GM18909 (cell line): Measurements from ENCODE around the gene CRACR2B.
A peak's percentile ranks its signal among the peaks of the same experiment; 100 is the strongest.

Experiments used
- ATAC-seq: cut with Tn5 transposase; IDR thresholded peaks from one replicate; pipeline ENCODE4 v1.9.1; 2021; ENCODE audit warnings: mild to moderate bottlenecking; ENCODE audit not compliant: unreplicated experiment, poor library complexity

CRACR2B gene

GRCh38 chr11:837189-837989 lies 9.7 kb downstream of the CRACR2B start:
- no peak for ATAC-seq

- no peak for ATAC-seq
These were observed 10.2 kb downstream of the CRACR2B start for GRCh38 chr11:837990-838307.

GRCh38 chr11:838441-839279 lies 10.9 kb downstream of the CRACR2B start:
- ATAC-seq: no peak

GRCh38 chr11:839280-839623 lies 11.5 kb downstream of the CRACR2B start:
- ATAC-seq: no peak

DNA sequence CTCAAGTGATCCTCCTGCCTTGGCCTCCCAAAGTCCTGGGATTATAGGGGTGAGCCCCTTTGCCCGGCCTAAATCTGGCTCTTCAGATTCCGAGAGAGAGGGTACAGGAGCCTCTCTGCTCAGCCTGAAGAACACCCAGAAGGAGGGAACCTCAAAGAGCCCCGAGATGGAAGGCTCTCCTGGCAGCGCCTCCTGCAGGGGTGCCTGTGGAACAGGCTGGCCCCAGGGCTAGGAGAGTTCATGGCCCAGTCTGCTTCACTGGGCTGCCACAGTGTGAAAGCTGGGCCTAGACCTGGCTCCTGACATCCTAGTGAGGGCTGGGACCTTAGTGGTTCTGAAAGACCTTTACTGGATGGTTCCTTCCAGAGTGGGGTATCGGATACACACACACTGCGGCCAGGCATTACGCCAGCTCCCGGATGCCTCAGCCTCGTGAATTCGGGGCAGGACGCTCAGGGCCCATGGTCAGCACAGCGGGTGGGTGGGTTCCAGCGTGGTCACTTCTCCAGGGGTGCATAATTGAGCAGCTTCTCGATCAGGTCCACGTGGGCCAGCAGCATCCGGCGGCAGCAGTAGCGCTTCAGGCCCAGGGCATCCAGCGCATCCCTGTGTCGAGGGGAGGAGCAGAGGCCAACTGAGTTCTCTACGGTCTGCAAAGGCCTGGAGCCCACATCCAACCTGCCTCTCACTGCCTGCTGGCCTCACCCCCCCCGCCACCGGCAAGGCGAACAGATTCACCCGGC lies 12.3 kb downstream of the CRACR2B start:
- ATAC-seq: no peak

DNA sequence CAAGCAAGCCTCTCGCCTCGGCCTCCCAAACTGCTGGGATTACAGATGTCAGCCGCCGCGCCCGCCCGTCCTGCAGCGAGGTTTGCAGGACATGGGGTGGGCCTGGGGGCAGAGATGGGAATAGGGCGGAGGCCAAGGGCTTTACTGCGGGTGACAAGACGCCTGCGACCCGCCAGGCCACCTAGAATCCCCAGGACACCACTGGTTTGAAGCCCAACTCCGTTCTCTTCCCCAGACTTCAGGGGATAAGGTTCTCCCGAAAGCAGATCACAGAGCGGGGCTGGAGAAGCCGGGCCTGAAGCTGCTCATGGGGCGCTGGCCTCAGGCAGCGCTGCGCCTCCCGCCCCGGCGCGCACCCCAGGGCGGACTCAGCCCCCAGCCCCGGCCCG lies 14.3 kb downstream of the CRACR2B start:
- peak; percentile 6 for ATAC-seq

DNA sequence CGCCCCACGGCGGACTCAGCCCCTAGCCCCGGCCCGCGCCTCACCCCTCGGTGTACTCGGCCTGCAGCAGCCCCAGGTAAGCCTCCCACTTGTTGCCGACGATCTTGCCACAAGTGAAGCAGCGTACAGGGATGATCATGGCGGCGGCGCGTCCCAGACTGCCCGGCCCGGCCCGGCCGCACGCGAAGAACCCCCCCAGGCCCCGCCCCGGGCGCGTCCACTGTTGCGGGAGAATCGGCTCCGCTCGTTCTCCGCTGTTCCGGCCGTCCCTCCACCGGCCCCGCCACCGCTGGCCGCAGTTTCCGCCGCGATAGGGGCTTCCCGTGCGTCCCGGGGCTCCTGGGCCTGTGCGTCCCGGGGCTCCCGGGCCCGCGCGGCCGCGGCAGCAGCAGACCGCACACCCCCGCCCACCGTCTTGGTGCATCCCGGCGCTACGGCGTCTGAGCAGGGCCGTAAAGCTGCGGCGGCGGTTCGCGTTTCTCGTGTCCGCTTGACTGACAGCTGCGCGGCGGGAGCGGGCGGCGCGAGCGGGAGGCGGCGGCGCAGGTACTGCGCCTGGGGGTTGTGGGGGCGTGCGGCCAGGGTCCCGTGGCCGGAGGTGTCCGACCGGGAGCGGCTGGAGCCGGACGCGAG lies 14.8 kb downstream of the CRACR2B start, which contains the start of the genes POLR2L and TSPAN4:
Gene POLR2L (minus strand): TSS at position 160 of the 633 bp plus-strand sequence. CDS start 21 bp downstream, at position 139.
Gene TSPAN4 (plus strand): TSS at position 483 of the 633 bp plus-strand sequence. CDS start 7,453 bp downstream, outside the sequence.
- peak; percentile 57 for ATAC-seq

GRCh38 chr11:843086-843734 lies 15.5 kb downstream of the CRACR2B start:
- ATAC-seq: peak; percentile 12

GRCh38 chr11:843818-844692 lies 16.3 kb downstream of the CRACR2B start:
- ATAC-seq: no peak

- no peak for ATAC-seq
These were observed 17.2 kb downstream of the CRACR2B start for GRCh38 chr11:844693-845644.

- no peak for ATAC-seq
These were observed 18.3 kb downstream of the CRACR2B start for GRCh38 chr11:845872-846495.

DNA sequence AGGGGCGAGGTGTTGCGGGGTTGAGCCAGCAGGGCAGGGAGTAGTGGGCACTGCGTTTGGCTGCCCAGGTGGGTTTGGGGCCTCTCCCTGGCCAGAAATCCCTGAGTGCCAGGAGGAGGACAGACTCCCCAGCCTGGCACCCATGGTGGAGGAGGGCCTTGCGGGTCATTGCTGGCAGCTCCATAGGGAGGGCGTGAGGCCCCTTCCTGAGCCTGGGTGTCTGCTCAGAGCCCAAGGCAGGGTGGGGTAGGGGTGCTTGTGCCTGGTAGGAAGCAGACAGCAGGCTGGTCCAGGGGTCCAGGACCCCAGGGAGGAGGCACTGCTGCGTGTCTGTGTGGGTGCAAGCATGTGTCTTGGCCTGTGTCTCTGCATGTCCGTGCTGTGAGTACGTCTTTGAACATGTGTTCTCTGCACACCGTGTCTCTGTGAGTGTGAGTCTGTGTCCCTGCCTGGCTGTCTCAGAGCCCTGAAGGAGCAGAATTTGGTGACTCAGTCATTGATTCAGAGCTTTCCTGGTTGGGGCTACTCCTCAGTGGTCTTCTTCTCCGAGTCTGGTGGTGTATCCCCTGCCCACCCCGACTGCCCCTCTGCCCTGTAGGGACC lies 18.9 kb downstream of the CRACR2B start:
- no peak for ATAC-seq

DNA sequence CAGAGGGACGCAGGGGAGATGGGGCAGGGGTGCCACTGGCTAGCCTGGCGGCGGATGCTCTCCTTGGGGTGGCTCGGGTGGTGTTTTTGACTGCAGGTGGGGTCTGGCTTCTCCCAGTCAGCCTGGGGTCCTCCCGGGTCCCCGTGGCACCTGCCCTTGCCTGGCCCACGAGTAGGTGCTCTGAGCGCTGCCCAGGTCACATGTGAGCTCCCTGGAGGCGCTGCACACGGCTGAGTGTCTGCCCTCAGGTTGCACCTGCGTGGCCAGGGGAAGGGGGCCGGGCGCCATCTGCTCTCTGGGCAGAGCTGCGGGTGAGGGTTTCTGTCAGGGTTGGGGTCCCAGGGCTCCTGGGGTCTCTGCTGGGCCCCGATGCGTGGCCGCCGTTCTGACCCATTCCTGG lies 20.2 kb downstream of the CRACR2B start:
- ATAC-seq: no peak

DNA sequence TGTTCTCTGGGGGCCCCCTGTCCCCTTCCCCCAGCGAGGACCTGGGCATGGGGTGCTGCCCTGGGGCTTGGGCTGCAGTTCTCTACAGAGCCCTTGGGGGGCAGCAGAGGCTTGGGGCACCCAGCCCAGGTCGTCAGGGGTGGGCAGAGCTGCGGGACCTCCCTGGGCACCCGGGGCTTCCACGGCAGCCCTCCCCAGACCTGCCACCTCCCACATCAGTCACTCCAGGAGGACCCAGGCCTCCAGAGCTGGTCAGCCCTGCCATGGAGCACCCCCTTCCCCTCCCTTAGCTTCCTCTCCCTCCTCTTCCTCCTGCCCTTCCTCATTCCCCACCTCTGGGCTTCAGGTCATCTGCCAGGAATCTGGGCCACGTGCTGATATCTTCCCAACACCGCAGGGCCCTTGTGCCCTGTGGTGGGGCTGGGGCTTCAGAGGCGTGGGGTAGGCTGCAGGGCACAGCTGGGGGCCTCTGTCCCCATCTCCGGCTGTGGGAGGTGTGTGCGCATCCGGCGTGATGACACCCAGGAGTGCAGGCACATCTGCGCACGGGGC lies 20.7 kb downstream of the CRACR2B start:
- ATAC-seq: no peak

- no peak for ATAC-seq
These were observed 21.5 kb downstream of the CRACR2B start for GRCh38 chr11:849104-849824.
